Activated naive CD4-positive, alpha-beta T cell treated with anti-CD3 and anti-CD28 coated beads, Interleukin-2, amount 10 ng/mL, durations not matched to agents 7 days and 5 days (primary cell): Measurements from ENCODE around the gene SGMS1.
A peak's percentile ranks its signal among the peaks of the same experiment; 100 is the strongest.

Source experiments
- CTCF ChIA-PET: fragments of 350-600 bp; sonication (Branson Sonifier 250); formaldehyde crosslinking; loops from one replicate; lab custom pipeline; 2021; ENCODE audit warnings: antibody characterized with exemption; lab: Charles Lee
- DNase-seq: peaks from one replicate; pipeline ENCODE4 v3.0.0-alpha.2; 2020
- H3K27ac Mint-ChIP-seq: one replicate; pipeline ENCODE4 v1.8.0; 2021; ENCODE audit warnings: mild to moderate bottlenecking, moderate library complexity, mixed read lengths
- H3K27me3 Mint-ChIP-seq: one replicate; pipeline ENCODE4 v1.8.0; 2021; ENCODE audit warnings: mild to moderate bottlenecking, mixed read lengths
- H3K36me3 Mint-ChIP-seq: one replicate; pipeline ENCODE4 v1.8.0; 2021; ENCODE audit warnings: mixed read lengths
- H3K4me1 Mint-ChIP-seq: one replicate; pipeline ENCODE4 v1.8.0; 2021; ENCODE audit warnings: mixed read lengths
- H3K4me3 Mint-ChIP-seq: one replicate; pipeline ENCODE4 v1.8.0; 2021; ENCODE audit warnings: mild to moderate bottlenecking, moderate library complexity, mixed read lengths
- H3K9me3 Mint-ChIP-seq: one replicate; pipeline ENCODE4 v1.8.0; 2021; ENCODE audit warnings: mixed read lengths

SGMS1 gene

DNA sequence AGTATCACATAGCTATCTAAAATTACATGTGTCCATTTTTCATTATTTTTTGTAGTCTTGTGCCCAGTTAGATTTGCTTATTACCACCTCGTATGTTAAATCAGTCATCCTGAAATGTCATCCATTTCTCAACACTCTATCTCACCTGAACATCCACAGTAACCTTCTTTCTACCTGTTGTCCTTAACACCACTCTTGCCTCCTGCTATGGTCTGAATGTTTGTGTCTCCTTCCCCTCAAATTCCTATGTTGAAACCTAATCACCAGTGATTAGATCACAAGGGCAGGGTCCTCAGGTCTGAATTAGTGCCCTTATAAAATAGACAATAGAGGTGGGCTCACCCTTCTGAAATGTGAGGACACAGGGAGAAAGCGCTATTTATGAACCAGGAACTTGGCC, 292.3 kb downstream of the SGMS1 start:
- no peak overlapping the region for H3K4me3 Mint-ChIP-seq
- CTCF ChIA-PET: no interaction called here
- peaks cover 23% of the 10 kb centered on the region for H3K4me1 Mint-ChIP-seq
- no peaks in the 10 kb centered on the region for H3K9me3 Mint-ChIP-seq
- no peak overlapping the region for H3K27ac Mint-ChIP-seq
- no peaks in the 10 kb centered on the region for H3K27me3 Mint-ChIP-seq
- H3K36me3 Mint-ChIP-seq: peaks cover 6% of the 10 kb centered on the region
- no peak for DNase-seq

DNA sequence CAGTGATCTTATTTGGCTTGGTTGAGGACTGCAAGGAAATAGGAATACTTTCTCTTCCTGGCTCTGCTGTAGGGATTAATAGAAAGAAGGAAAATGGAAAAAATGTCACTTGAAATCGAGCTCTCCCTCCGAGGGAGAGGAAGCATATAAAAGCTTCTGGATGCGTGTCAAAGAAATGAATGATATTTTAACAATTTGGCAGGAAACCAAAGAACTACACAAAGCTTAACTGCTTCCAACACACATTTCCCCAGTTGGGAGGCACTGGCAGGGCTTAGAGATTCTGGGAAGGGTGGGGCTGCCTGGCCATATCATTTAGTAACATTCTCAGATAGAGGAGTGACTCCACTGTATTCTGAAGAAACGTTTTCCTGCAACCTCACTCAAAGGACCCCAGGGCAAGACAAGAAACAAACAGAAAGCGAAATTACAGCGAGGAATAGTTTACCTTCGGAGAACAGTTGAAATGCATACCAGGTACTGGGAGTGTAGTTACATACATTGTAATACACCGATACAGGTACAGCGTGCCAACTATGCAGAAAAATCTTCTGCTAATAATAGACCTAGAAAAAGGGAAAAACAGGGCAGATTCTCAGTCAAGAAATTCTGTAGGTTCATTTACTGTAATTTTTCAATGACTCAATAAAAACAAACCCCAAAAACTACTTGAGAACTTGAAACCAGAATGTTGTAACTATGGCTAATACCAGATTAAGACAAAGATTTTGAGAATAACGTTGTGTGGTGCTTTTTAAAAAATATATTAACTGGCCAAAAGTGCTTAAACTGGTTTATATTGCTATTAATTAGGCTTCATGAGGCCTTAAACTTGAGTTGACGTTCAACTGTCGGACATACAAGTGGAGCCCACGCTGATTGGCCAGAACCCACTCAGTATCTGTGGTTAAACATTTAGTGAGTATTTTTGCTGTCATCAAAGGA, 296.7 kb downstream of the SGMS1 start:
- H3K4me3 Mint-ChIP-seq: peak overlapping the region; percentile 45
- no peak for DNase-seq

DNA sequence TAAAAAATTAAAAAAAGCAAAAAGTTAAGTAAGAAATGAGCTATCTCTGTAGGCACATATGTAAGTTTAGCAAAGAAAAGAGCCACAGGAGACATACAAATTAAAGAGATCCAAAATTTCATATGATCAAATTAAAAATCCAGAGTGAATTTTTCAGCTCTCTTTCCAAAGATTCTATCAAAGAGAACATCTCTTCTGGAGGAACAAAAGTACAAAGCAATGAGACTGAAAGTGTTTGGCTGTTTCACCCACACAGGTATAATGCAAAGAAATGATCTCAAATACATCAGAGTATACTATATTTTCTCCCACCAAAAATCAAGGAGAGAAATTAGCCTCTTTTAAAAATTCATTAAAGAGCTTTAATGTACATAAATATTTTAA, 297.6 kb downstream of the SGMS1 start:
- no peak overlapping the region for H3K27ac Mint-ChIP-seq
- DNase-seq: no peak
- CTCF ChIA-PET: interaction anchor here (1.1 to 1.6 kb wide), 2 partner anchors 11 to 35 kb away, joined by 4 to 6 read pairs; no protein-coding TSS in a partner anchor
- peaks cover 24% of the 10 kb centered on the region for H3K4me1 Mint-ChIP-seq
- H3K9me3 Mint-ChIP-seq: no peaks in the 10 kb centered on the region
- no peaks in the 10 kb centered on the region for H3K27me3 Mint-ChIP-seq
- H3K36me3 Mint-ChIP-seq: peaks cover 6% of the 10 kb centered on the region
- H3K4me3 Mint-ChIP-seq: no peak overlapping the region

More for the DNA sequence above, 296.7 kb downstream of the SGMS1 start:
- H3K4me1 Mint-ChIP-seq: peaks cover 22% of the 10 kb centered on the region
- H3K36me3 Mint-ChIP-seq: peaks cover 5% of the 10 kb centered on the region
- H3K9me3 Mint-ChIP-seq: no peaks in the 10 kb centered on the region
- no peaks in the 10 kb centered on the region for H3K27me3 Mint-ChIP-seq
- H3K27ac Mint-ChIP-seq: no peak overlapping the region
- CTCF ChIA-PET: interaction anchor here (1.6 kb wide), 1 partner anchor 12 kb away, joined by 6 read pairs; no protein-coding TSS in a partner anchor

DNA sequence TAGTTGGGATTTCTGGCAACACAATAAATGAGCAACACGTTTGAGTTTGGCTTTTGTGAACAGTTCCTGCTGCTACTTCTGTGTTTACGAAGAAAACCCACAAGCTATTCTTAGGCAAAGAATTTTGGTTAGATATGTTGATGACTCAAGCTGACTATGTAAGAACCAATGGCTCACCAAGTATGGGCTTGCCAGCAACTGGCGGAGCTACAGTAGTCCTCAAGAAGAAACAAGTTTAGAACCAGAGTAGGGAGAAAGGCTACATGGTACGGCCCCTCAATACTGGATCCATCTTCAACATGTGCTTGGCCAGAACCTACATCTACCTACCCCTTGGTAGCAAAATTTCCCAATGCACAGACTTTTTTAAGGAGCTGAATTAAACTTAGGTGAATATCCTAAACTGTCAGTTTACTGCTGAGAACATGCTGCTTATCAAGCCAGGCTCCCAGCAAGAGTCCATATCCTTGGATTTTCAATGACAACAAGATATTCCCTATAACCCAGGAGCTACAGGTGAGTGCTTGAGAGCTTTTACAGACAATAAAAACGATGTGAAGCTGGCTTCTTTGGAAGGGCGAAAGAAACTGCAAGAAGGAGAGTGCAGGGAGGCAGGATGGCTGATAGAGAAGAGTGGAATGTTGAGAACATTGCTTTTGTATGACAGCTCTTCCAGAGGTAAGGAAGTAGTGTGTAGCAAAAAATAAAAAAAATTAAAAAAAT, 298.1 kb downstream of the SGMS1 start:
- Mint-ChIP-seq H3K27ac (no peak overlapping the region), H3K4me3 (no peak overlapping the region), H3K9me3 (no peaks in the 10 kb centered on the region), H3K27me3 (no peaks in the 10 kb centered on the region), H3K4me1 (peaks cover 24% of the 10 kb centered on the region), H3K36me3 (peaks cover 6% of the 10 kb centered on the region)
- CTCF ChIA-PET: interaction anchor here (1.1 to 1.6 kb wide), 2 partner anchors 10 to 36 kb away, joined by 4 to 6 read pairs; no protein-coding TSS in a partner anchor
- DNase-seq: peak; percentile 20

DNA sequence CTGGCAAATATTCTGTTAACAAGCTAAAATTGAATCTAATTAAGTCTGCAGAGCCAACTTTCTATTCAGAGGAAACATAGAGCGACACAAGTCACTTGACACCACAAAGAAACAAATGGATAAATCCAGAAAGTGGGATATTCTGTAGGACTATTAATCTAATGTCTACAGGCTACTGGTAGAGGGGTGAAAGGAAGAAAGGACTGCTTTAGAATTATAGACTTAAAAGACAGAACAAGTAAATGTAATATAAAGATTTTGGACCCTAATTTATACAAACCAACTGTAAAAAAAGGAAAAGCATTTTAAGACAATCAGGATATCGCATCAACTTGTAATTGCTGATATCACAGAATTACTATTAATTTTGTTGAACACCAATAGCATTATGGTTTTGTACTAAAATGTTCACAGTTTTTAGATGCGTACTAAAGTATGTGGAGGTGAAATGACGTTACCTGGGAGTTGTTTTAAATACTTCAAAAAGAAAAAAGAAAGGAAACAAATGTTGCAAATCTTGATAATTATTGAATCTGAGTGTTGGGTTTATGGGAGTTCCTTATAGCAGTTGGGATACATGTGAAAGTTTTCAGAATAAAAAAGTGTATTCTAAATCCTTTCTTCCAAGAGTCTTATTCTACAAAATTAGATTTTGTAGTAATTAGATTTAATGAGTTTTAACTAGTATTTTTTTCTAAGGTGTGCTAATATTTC, 298.9 kb downstream of the SGMS1 start:
- Mint-ChIP-seq H3K4me1 (peaks cover 24% of the 10 kb centered on the region), H3K4me3 (no peak overlapping the region), H3K36me3 (peaks cover 9% of the 10 kb centered on the region), H3K9me3 (no peaks in the 10 kb centered on the region), H3K27ac (no peak overlapping the region), H3K27me3 (no peaks in the 10 kb centered on the region)
- DNase-seq: no peak
- CTCF ChIA-PET: interaction anchor here (0.7 kb wide), 1 partner anchor 14 kb away, joined by 3 read pairs; no protein-coding TSS in a partner anchor

DNA sequence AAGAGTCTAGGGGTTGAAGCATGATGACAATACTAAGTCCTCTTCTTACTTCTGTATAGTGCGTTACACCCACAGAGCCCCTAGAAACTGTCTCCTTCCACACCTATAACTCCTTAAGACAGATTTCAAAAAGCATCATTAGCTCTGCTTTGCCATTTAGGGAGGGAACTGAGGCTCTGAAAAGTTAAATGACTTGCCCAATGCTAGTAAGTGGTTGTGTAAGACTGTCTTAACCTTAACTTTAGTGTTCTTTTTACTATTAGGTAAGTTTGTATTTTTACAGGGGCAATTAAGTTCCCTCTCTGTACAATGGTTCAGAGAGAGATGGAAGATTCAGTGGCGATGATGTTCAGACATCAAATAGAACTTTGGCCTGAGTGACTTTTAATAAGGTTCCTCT, 299.7 kb downstream of the SGMS1 start:
- H3K9me3 Mint-ChIP-seq: no peaks in the 10 kb centered on the region
- peaks cover 24% of the 10 kb centered on the region for H3K4me1 Mint-ChIP-seq
- H3K4me3 Mint-ChIP-seq: no peak overlapping the region
- H3K27me3 Mint-ChIP-seq: no peaks in the 10 kb centered on the region
- CTCF ChIA-PET: interaction anchor here (0.7 kb wide), 1 partner anchor 13 kb away, joined by 3 read pairs; no protein-coding TSS in a partner anchor
- H3K27ac Mint-ChIP-seq: no peak overlapping the region
- peaks cover 9% of the 10 kb centered on the region for H3K36me3 Mint-ChIP-seq
- no peak for DNase-seq

DNA sequence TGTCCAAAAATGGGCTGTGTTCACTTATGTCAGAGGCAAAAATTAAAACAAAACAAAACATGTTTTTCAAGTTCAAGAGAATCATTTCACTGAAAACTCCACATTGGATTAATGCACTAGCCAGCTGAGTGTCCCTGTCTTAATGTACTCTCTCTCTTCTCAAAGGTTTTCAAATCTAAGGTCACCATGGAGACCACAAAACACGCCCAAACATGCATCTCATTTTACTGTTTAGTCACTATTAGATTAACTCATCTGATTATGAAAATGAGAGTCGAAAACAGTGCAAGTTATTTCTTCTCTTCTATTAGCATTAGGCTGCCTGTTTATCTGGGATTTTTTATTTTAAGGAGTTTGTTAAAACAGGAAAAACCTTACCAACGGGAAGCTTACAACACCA, 301.7 kb downstream of the SGMS1 start:
- peaks cover 24% of the 10 kb centered on the region for H3K4me1 Mint-ChIP-seq
- CTCF ChIA-PET: no interaction called here
- DNase-seq: no peak
- no peak overlapping the region for H3K27ac Mint-ChIP-seq
- H3K4me3 Mint-ChIP-seq: no peak overlapping the region
- no peaks in the 10 kb centered on the region for H3K27me3 Mint-ChIP-seq
- peaks cover 9% of the 10 kb centered on the region for H3K36me3 Mint-ChIP-seq
- H3K9me3 Mint-ChIP-seq: no peaks in the 10 kb centered on the region

DNA sequence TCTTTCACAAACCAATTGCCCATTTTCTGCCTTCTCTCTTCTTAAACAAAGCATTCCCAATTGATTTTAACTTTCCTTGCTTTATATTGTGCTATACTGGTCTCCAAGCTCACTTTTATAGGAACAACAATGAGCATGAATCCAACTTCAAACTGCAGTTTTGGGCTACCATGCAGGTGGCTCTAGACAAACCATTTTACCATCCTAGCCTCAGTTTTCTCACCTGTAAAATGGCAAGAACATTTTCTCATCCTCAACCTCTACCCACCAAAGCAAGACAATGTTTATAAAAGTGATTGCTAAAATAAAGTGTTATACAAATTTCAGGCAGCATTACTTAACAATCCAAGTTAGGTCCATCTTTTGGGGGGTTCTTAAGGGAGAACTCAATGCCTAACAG, 305.6 kb downstream of the SGMS1 start:
- H3K27ac Mint-ChIP-seq: no peak overlapping the region
- CTCF ChIA-PET: no interaction called here
- peaks cover 6% of the 10 kb centered on the region for H3K36me3 Mint-ChIP-seq
- peaks cover 12% of the 10 kb centered on the region for H3K4me1 Mint-ChIP-seq
- no peaks in the 10 kb centered on the region for H3K27me3 Mint-ChIP-seq
- no peak overlapping the region for H3K4me3 Mint-ChIP-seq
- H3K9me3 Mint-ChIP-seq: no peaks in the 10 kb centered on the region
- DNase-seq: no peak

DNA sequence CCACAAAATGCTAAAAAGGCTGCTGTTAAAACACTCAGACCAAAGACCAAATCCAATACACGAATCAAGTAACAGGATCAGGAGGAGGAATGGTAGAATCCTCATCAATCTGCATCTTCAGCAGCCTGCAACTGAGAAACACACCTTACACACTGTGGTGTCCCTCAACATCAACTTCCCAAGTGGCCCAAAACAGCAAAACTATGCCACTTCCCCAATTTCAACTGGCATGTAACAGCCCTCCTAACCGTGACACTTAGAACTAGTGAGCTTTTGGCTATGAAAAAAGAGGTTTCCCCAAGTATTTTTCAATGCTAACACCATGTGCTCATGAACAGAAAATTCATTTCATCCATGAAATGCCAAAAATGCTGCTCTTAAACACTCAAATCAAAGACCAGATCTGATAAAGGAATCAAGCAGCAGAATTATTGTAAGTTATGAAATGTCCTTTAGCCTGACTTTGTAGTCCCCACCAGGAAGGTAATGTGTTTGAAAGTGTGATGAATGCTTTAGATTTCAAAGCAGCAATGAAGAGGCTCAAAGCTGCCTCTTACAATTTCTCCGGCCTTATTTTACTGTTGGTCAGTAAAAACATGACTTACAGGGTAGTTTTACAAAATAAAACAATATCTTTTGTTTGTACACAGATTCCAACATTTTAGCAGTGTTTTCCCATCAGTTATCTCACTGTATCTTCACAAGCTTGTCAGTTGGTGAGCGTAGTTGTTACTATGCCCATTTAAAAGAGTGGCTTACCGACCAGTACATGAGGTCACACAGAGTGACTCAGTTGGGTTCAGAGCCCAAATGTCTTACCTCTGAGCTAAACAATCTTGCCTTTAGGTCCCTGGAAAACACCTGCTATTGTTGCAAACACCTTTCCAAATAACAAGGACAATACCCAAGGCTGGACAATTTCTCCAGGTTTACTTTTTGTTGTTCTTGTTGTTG, 306.8 kb downstream of the SGMS1 start:
- Mint-ChIP-seq H3K27ac (no peak overlapping the region), H3K4me3 (no peak overlapping the region), H3K9me3 (no peaks in the 10 kb centered on the region), H3K36me3 (peaks cover 9% of the 10 kb centered on the region), H3K27me3 (no peaks in the 10 kb centered on the region), H3K4me1 (peaks cover 16% of the 10 kb centered on the region)
- DNase-seq: no peak
- CTCF ChIA-PET: no interaction called here

DNA sequence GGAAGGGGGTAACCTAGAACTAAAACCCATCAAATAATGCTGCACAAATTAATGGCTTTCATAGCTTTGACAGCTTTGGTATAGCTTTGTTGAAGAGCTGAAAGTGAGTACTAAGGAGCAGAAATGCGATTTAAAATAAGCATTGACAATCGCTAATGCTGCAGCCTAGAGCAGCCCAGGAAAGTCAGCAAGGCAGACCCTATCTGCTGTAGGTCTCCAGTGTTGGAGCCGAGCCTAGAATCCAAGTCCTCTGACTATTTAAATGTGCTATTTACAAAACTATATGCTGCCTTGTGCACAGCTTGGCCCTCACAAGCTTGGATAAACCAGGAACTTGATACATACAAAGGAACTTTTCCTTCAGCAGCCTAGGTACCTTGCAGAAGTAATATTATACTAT, 307.6 kb downstream of the SGMS1 start:
- Mint-ChIP-seq H3K4me1 (peaks cover 13% of the 10 kb centered on the region), H3K9me3 (no peaks in the 10 kb centered on the region), H3K27me3 (no peaks in the 10 kb centered on the region), H3K4me3 (no peak overlapping the region), H3K27ac (no peak overlapping the region), H3K36me3 (peaks cover 8% of the 10 kb centered on the region)
- no peak for DNase-seq
- CTCF ChIA-PET: interaction anchor here (1.3 kb wide), 1 partner anchor 10 kb away, joined by 6 read pairs; no protein-coding TSS in a partner anchor

DNA sequence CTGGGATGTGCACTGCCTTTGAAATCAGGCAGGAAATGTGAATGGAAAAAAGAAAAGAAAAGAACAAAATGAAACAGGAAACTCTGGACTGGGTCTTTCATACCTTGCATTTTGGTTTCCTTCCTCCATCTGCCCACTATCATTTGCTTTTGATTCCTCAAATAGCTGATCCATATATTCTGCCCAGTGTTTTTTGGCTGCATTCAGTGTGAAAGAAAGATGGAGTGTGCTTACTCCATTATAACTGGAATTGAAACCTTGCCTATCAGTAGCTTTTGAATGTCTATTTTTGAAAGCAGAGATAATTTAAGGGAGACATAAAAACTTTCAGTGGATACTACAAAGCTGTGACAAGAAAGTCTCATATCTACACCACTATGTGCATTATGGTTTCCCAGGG, 308.3 kb downstream of the SGMS1 start:
- H3K36me3 Mint-ChIP-seq: peaks cover 12% of the 10 kb centered on the region
- peaks cover 13% of the 10 kb centered on the region for H3K4me1 Mint-ChIP-seq
- H3K27me3 Mint-ChIP-seq: no peaks in the 10 kb centered on the region
- H3K4me3 Mint-ChIP-seq: no peak overlapping the region
- CTCF ChIA-PET: interaction anchor here (1.3 kb wide), 2 partner anchors 11 to 306 kb away, joined by 4 to 6 read pairs; no protein-coding TSS in a partner anchor
- no peak for DNase-seq
- H3K9me3 Mint-ChIP-seq: no peaks in the 10 kb centered on the region
- no peak overlapping the region for H3K27ac Mint-ChIP-seq

DNA sequence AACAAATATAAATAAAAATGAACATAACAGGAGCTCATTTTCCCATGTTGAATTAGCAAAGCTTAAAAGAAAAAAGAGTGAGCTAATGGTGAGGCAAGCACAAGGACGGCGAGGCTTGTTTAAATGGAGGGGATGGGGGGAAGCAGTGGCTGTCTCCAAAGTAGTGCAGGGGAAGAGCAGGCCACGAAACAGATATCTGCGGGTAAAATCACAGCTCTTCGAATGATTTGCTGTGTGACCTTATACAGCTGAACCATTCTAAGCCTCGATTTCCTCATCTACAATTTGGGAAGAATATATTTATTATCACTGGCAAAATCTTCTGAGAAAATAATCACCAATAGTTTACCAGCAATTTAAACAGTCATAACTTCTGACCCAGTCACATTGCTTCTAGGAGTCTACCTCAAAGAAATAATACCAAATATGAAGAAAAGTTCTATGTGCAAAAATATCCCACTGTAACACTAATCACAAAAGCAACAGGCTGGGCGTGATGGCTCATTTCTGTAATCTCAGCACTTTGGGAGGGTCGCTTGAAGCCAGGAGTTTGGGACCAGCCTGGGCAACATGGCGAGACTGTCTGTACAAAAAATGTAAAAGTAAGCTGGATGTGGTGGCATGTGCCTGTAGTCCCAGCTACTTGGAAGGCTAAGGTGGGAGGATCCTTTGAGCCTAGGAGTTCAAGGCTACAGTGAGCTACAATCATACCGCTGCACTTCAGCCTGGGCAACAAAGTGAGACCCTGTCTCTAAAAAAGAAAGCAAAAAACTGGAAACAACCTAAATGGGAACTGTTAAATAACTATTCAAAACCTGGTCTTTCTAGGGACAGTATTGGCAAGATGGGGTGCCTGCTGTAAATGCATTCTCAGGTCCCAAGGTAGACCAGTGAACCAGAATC, 309.3 kb downstream of the SGMS1 start:
- H3K36me3 Mint-ChIP-seq: peaks cover 13% of the 10 kb centered on the region
- H3K27ac Mint-ChIP-seq: no peak overlapping the region
- peaks cover 13% of the 10 kb centered on the region for H3K4me1 Mint-ChIP-seq
- no peak overlapping the region for H3K4me3 Mint-ChIP-seq
- H3K9me3 Mint-ChIP-seq: no peaks in the 10 kb centered on the region
- CTCF ChIA-PET: interaction anchor here (1.3 to 1.7 kb wide), 3 partner anchors 12 to 307 kb away, joined by 3 to 6 read pairs (median 4); no protein-coding TSS in a partner anchor
- H3K27me3 Mint-ChIP-seq: no peaks in the 10 kb centered on the region
- no peak for DNase-seq
